ENCODE data around the gene GGT5.

The GGT5 gene

DNA sequence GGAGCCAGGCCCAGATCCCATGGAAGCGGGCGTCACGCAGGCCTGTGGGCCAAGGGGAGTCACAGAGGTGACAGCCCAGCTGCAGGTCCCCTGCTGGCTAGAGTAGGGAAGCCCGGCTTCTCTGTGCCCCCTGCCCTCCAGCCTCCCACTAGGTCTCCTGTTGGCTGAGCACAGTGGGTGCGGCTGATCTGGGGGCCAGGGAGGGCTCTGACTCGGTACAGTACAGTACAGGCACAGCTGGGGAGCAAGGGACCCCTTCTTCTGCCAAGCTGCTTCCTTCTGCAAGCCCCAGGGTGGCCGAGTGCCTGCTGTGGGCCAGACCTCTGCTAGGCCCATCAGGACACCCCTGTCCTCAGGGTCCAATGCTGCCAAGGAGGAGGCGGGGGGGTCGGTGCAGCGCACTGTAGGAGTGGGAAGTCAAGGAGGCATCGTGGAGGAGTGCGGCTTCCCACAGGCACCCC lies 53.5 kb downstream of the GGT5 start:
- no peaks in the 10 kb centered on the region for H3K27me3 ChIP-seq (ENCODE audit: control insufficient read depth, low read length)
- H3K36me3 ChIP-seq (ENCODE audit: control insufficient read depth, low read length): no peaks in the 10 kb centered on the region
- H3K4me3 ChIP-seq (ENCODE audit: low read length): no peak overlapping the region
- no peak overlapping the region for H3K4me2 ChIP-seq (ENCODE audit: low read length)
- no peaks in the 10 kb centered on the region for H4K20me1 ChIP-seq (ENCODE audit: control insufficient read depth, insufficient read depth, low read depth, low read length)
- H3K9me2 ChIP-seq (replicated peaks; ENCODE audit: control insufficient read depth, low read length): no peaks in the 10 kb centered on the region
- H3K9me3 ChIP-seq (ENCODE audit: control insufficient read depth, insufficient read depth, low read length): no peaks in the 10 kb centered on the region
- no peaks in the 10 kb centered on the region for H3K79me2 ChIP-seq (ENCODE audit: control insufficient read depth, low read length)
- no peaks in the 10 kb centered on the region for H3F3A ChIP-seq (ENCODE audit: control insufficient read depth, insufficient read depth)
- no peaks in the 10 kb centered on the region for H3K4me1 ChIP-seq (ENCODE audit: control insufficient read depth, low read length)
- H3K27ac ChIP-seq (ENCODE audit: low read depth, low read length): no peak overlapping the region
- TF ChIP-seq, protein P1, sequence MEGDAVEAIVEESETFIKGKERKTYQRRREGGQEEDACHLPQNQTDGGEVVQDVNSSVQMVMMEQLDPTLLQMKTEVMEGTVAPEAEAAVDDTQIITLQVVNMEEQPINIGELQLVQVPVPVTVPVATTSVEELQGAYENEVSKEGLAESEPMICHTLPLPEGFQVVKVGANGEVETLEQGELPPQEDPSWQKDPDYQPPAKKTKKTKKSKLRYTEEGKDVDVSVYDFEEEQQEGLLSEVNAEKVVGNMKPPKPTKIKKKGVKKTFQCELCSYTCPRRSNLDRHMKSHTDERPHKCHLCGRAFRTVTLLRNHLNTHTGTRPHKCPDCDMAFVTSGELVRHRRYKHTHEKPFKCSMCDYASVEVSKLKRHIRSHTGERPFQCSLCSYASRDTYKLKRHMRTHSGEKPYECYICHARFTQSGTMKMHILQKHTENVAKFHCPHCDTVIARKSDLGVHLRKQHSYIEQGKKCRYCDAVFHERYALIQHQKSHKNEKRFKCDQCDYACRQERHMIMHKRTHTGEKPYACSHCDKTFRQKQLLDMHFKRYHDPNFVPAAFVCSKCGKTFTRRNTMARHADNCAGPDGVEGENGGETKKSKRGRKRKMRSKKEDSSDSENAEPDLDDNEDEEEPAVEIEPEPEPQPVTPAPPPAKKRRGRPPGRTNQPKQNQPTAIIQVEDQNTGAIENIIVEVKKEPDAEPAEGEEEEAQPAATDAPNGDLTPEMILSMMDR (IDR thresholded peaks at IDR 0.05; ENCODE audit: low read depth, low read length, poor library complexity, severe bottlenecking): no peak
- no peak for TF ChIP-seq EZH2phosphoT487 (IDR thresholded peaks at IDR 0.05; ENCODE audit: borderline replicate concordance, low read length)

DNA sequence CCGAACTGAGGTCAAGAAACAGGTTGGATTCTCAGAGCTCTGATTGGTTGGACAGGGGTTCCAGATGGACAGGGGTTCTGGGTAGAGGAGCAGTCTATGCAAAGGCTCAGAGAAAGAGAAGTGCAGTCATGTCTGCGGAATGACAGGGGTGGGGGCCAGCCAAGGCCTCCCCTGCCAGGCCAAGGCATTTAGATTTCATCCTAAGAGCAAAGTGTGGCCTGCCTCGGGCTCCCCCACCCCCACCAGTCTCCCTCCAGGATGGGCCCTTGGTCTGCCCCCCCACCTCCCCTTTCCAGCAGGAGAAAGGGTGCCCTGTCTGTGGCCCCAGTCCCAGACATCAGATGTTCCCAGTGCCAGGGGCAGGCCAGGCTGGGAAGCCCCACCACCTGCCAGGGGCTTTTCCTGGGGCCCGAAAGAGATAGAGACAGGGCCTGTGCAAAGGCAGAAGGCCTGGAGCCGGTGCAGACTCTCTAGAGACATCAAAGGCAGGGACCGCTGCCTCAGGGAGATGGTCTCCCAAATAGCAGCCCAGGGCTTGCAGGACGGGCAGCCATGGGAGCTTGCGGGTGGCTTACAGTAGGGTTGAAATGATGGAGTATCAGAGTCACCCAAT lies 54.2 kb downstream of the GGT5 start:
- Histone ChIP-seq H3K9me3 (ENCODE audit: control insufficient read depth, insufficient read depth, low read length) (no peaks in the 10 kb centered on the region), H3K4me1 (ENCODE audit: control insufficient read depth, low read length) (no peaks in the 10 kb centered on the region), H3K27ac (ENCODE audit: low read depth, low read length) (no peak overlapping the region), H4K20me1 (ENCODE audit: control insufficient read depth, insufficient read depth, low read depth, low read length) (no peaks in the 10 kb centered on the region), H3K27me3 (ENCODE audit: control insufficient read depth, low read length) (no peaks in the 10 kb centered on the region), H3K4me2 (ENCODE audit: low read length) (no peak overlapping the region), H3F3A (ENCODE audit: control insufficient read depth, insufficient read depth) (no peaks in the 10 kb centered on the region), H3K4me3 (ENCODE audit: low read length) (no peak overlapping the region), H3K9me2 (replicated peaks; ENCODE audit: control insufficient read depth, low read length) (no peaks in the 10 kb centered on the region), H3K36me3 (ENCODE audit: control insufficient read depth, low read length) (no peaks in the 10 kb centered on the region), H3K79me2 (ENCODE audit: control insufficient read depth, low read length) (no peaks in the 10 kb centered on the region)
- TF ChIP-seq EZH2phosphoT487 (IDR thresholded peaks at IDR 0.05; ENCODE audit: borderline replicate concordance, low read length): no peak
- TF ChIP-seq, protein P1 (IDR thresholded peaks at IDR 0.05; ENCODE audit: low read depth, low read length, poor library complexity, severe bottlenecking): no peak

DNA sequence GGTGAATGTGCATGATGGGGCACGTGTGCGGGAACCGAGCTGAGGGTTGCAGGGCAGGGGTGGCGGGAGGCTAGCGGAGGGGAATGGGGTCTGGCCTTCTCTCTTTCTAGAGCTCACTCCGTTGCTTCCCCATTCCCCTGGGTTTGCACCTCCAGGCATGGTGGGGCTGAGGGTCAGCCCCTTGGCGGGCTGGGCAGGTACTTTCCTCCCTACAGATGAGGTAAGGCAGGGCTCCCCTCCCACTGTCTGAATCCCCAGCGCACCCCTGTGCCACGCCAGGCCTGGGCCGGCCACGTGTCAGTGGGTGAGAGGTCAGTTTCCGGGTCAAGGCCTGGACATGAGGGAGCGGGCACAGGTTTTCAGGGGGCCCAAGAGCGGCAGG lies 54.7 kb downstream of the GGT5 start:
- Histone ChIP-seq H3K36me3 (ENCODE audit: control insufficient read depth, low read length) (no peaks in the 10 kb centered on the region), H4K20me1 (ENCODE audit: control insufficient read depth, insufficient read depth, low read depth, low read length) (no peaks in the 10 kb centered on the region), H3K79me2 (ENCODE audit: control insufficient read depth, low read length) (no peaks in the 10 kb centered on the region), H3K9me2 (replicated peaks; ENCODE audit: control insufficient read depth, low read length) (no peaks in the 10 kb centered on the region), H3F3A (ENCODE audit: control insufficient read depth, insufficient read depth) (no peaks in the 10 kb centered on the region), H3K4me1 (ENCODE audit: control insufficient read depth, low read length) (no peaks in the 10 kb centered on the region), H3K4me3 (ENCODE audit: low read length) (no peak overlapping the region), H3K4me2 (ENCODE audit: low read length) (no peak overlapping the region), H3K9me3 (ENCODE audit: control insufficient read depth, insufficient read depth, low read length) (no peaks in the 10 kb centered on the region), H3K27me3 (ENCODE audit: control insufficient read depth, low read length) (no peaks in the 10 kb centered on the region), H3K27ac (ENCODE audit: low read depth, low read length) (no peak overlapping the region)
- no peak for TF ChIP-seq EZH2phosphoT487 (IDR thresholded peaks at IDR 0.05; ENCODE audit: borderline replicate concordance, low read length)
- TF ChIP-seq, protein P1 (IDR thresholded peaks at IDR 0.05; ENCODE audit: low read depth, low read length, poor library complexity, severe bottlenecking): no peak
